ENCODE data around the gene ADAM20.
"Not testable (repeated sequence)": the region's sequence is repeated elsewhere in the genome, so short reads cannot be mapped to it uniquely, and the experiment has no call there.

Gene ADAM20

DNA sequence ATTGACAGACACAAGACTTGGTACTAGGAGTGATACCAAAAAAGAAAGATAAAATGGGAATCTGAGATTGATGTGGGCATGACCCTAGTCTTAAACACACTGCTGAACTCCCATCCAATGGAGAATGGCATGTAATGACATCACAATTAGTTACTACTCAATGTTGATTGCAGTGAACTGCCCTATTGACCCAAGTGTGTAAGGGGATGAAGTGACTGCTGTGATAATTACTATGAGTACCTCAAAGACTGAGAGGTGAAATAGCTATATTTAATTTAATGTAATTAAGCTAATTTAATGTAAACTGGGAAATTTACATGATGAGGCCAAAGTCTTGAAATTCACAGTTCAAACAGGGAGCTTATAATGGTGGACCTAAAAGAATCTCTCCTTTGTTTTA lies at the start of gene ADAM20:
TSS of gene ADAM20 (minus strand) at position 101 of the 400 bp plus-strand sequence. CDS start 10,247 bp downstream, outside the sequence.
- no peak for DNase-seq (ENCODE audit: low read depth)

DNA sequence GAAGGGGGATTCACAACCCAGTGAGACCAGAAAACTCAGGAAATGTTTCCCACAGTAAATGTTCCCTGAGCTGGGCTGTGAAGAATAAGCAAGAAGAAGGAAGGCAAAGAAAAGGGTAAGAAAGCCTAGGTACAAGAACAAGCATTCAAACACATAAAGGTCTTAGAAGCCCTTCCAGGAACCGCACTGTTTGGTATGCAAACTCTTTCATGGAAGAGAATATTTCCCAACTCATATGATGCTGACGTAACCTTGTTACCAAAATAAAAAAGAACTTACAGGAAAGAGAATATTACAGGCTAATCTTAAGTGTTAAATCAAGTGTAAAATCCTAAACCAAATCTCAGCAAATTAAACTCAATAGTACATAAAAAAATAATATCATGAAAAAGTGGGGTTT lies 42.1 kb upstream of the ADAM20 start:
- DNase-seq (ENCODE audit: low read depth) = no peak

DNA sequence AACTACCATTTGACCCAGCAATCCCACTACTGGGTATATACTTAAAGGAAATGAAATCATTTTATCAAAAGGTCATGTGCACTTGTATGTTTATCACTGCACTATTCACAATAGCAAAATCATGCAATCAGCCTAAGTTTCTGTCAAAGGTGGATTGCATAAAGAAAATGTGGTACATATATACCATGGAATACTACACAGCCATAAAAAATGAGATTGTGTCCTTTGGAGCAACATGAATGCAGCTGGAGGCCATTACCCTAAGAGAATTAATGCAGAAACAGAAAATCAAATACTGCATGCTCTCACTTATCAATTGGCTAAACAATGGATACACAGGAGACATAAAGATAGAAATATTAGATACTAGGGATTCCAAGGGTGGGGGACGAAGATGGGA lies 38.2 kb upstream of the ADAM20 start:
- no peak for DNase-seq (ENCODE audit: low read depth)

DNA sequence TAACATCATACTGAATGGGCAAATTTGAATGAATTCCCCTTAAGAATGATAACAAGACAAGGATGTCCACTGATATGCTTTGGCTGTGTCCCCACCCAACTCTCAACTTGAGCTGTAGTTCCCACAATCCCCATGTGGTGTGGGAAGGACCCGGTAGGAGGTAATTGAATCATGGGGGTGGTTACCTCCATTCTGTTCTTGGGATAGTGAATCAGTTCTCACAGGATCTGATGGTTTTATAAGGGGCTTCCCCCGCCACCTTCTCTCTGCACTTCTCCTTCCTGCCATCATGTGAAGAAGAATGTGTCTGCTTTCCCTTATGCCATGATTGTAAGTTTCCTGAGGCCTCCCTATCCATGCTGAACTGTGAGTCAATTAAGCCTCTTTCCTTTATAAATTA lies 36.3 kb upstream of the ADAM20 start:
- DNase-seq (ENCODE audit: low read depth) = no peak

DNA sequence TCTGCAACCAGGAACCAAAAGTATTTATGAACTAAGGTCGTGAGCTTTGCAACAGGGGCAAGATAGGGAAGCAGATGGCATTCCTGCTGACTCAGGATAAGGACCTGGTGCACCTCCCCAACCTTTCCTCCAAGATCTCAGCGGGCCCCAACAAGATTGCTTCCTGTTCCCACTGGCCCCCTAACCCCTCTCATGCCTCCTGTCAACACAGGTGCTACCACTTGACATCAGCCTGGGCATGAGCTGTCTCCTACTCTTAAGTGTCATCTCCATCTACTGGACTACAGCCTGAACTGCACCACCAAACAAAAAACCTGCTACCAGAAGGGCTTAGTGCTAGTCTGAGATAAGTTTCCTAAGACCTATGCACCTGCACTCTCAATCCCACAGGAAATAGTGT lies 33.0 kb upstream of the ADAM20 start:
- no peak for DNase-seq (ENCODE audit: low read depth)

DNA sequence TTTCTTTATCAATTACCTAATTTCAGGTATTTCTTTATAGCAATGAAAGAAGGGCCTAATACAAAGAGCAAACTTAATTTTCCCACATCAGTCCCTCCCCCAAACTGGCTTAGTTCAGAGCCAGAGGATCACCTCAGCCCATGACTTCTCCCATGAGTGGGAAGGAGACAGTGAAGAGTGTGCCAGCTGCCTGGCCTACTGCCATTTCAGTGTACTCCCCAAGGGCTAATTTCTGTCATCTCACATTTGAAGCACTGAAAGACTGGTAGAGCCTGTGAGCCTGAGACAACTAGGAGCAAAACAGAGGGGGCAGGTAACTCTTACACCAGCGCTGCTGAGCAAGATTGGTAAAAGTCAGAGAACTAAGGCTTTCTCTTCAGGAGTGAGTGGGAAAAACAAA lies 29.1 kb upstream of the ADAM20 start:
- no peak for DNase-seq (ENCODE audit: low read depth)

DNA sequence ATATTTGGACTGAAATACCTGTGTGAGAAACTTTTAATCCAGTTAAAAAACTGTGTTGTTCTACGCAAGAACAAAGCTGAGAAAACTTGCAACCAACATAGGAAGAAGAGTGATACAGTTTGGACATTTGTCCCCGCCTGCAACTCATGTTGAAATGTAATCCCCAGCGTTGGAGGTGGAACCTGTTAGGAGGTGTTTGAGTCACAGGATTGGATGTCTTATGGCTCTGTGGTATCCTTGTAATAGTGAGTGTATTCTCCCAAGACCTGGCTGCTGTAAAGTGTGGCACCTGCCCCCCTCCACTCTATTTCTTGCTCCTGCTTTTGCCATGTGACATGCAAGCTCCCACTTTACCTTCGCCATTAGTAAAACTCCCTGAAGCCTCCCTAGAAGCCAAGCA lies 28.6 kb upstream of the ADAM20 start:
- no peak for DNase-seq (ENCODE audit: low read depth)

DNA sequence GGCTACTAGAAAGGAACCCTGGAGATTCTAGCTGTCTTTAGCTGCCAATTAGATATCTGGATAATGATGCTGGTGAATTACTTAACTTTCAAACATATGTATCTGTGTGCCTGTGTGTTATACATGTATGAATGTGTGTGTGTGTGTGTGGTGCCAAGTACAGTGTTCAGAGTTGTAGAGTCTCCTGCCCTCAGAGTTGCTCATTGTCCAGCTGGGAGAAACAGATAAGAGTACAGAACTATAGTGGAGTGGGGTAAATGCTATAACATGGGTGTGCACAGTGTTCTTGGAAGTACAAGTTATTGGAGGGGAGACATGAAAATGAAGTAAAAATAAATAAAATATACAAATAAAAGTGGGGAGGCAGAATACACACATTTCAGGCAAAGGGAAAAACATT lies 23.6 kb upstream of the ADAM20 start:
- no peak for DNase-seq (ENCODE audit: low read depth)

DNA sequence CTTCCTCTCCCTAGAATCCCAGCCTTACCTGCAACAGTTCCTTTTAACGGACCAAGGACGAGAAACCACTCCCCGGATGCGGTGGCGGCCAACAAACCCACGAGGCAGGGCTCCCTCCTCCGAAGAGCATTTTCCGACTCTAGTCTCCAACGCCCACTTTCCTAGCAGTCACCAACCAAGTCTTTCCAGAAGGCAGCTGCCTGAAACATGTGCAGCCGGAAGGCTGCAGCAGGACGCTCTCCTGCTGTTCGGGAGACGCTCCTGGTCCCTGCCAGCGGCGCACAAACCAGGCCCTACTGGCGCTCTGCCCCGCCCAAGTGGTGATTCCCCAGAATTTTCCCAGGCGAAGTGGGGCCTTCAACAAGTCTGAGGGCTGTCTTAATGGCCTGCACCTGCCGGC lies 21.1 kb upstream of the ADAM20 start:
- DNase-seq (ENCODE audit: low read depth) = no peak

DNA sequence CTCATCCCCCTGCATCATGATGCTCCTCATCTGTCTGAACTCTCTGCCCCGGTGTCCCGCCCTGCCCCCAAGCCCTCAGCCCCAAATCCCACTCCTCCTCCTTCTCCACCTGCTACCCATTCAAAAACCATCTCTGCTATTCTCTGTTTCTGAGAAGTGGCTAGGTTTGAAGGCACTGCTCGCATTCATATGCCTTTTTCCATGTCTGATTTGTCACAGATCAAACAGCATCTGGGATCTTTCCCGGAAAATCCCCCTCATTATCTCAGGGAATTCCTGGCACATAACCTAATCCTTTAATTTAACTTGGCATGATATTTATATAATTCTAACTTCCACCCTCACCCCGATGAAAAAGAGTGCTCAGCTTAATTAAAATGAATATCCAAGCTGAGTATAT lies 3.3 kb upstream of the ADAM20 start:
- DNase-seq (ENCODE audit: low read depth) = no peak

DNA sequence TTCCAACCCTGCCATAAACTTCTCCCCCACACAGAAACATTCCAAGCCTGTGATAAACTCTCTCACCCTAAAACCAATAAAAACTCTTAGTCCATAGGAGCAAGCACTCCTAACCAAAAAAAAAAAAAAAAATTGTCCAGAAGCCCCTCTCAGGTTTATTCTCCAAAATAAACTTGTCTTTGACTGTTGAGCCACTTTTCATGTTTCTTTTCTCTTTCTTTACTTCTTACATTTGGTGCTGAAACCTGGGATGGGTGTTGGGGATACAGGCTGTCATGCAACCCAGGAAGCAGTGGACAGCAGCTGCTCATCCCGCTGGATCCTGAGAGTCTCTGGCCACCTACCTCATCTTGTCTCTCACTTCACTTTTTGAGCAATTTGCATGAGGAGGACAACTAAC lies 2.0 kb upstream of the ADAM20 start:
- no peak for DNase-seq (ENCODE audit: low read depth)

DNA sequence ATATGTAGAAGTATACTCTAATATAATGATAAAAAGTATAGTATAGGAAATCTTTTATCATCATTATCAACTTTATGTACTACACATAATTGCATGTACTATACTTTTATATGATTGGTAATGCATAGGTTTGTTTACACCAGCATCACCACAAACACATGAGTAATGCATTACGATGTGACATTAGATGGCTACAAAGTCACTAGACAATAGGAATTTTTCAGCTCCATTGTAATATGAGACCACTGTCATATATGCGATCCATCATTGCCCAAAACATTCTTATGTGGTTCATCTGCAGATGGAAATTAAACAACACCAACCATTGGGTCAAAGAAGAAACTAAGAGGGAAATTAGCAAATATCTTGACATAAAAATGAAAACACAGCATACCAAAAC lies 4.4 kb downstream of the ADAM20 start:
- no peak for DNase-seq (ENCODE audit: low read depth)

DNA sequence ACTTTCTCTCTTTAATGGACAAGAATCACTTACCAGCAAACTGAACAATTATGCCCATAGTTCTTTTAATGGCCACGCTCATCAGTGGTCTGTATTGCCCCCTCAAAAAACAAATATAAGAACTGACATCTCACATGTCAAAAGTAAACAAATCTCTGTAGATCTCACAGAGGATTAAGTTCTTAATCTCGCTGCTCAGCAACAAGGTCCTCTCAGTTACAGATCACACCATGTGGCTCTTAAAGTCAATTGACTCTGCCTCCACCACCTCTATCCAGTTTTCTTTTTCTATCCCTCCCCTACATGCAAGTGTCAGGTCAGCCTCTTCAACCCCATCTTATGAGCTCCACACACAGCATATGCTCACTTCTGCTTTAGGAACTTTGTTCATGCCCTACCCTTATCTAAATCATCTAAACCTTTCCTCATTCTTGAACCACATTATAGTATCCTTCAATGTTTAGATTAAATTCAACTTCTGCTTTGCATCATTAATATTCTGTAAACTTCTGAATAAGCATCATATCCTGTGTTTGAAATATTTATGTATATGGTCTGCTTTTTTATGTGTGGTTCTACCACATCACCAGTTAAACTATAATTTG lies 7.2 kb downstream of the ADAM20 start:
- DNase-seq (ENCODE audit: low read depth) = no peak

DNA sequence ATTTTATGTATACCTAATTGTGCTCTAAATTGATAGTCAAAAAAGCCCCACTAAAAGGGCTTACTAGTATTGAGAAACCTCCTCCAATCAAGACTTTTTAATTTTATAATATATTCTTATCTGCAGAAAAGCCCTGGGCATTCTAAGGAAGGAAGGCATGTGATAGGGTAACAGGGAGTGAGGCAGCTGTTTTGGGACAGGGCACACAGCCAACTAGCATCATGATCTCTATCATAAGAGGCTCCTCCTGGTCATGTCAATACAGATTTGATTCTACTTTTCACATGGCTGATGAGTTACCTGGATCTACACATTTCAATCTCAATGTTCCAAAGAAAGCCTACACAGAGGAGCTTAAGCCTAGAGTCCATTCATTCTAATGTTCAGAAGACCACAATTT lies 9.1 kb downstream of the ADAM20 start:
- no peak for DNase-seq (ENCODE audit: low read depth)

DNA sequence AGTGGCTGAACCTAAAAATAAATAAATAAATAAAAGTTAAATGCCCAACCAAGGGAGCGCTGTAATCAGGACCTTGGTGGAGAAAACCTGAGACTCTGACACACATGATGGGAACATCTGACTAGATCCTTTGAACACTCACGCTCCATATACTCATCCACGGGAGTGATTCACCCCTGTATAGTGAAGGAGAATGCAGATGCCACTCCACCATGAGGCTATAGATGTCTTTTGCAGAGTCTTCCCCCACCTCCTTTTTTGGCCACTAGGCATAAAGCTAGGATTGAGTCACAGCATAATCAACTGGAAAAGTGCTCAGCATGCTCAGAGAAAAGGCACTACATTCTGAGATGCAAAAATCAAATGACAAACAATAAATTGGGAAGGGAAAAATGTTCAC lies 19.0 kb downstream of the ADAM20 start:
- DNase-seq (ENCODE audit: low read depth) = no peak

DNA sequence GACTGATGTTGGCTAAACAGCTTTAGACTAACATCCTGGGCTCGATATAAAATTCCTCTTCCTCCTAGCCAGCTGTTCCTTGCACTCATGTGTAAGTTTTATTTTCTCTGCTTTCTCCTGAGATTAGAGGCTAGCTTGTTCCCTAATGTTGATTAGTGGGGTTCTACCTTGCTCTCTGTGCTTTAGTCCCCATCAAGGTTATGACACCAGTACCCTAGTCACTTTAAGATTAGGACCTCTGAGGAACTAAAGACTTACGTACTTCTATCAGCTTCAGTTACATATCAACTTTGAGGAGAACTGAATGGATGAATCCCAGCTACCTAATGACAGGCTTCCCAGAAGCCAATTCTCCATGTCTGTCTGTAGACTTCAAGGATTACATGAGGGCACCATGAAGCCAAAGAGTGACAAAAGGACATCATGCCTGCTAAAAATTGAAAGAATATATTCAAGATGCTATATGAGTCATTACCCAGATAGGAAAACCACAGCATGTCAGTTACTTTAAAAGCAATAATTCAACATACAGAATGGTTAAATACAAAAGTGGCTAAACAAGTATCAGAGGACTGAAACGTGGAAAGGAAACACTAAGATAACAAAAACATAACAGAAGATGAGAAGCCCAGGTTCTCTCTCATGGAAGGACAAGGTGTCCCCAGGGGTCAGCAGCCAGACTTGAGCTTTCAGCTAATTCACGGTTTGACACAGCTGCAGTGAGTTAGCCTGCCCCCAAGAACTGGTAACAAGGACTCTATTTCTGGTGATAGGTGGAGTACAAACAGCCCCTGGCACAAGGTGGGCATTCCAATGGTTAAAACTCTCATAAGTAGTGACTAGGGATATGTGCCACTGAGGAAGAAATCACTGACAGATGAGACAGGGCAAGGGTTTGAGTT lies 20.4 kb downstream of the ADAM20 start:
- DNase-seq (ENCODE audit: low read depth) = no peak

DNA sequence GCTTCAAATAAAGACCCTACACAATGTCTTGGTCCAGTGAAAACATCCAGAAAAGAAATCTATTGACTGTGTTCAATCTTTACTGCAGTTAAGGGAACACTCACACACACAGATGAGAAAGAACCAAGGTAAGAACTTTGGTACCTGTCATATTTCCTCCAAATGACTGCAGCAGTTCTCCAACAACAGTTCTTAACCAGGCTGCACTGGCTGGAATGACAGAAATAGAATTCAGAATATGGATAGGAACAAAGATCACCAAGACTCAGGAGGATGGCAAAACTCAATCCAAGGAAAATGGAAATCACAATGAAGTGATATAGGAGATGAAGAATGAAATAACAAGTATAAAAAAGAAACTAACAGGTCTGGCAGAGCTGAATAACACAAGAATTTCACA lies 36.6 kb downstream of the ADAM20 start:
- no peak for DNase-seq (ENCODE audit: low read depth)

DNA sequence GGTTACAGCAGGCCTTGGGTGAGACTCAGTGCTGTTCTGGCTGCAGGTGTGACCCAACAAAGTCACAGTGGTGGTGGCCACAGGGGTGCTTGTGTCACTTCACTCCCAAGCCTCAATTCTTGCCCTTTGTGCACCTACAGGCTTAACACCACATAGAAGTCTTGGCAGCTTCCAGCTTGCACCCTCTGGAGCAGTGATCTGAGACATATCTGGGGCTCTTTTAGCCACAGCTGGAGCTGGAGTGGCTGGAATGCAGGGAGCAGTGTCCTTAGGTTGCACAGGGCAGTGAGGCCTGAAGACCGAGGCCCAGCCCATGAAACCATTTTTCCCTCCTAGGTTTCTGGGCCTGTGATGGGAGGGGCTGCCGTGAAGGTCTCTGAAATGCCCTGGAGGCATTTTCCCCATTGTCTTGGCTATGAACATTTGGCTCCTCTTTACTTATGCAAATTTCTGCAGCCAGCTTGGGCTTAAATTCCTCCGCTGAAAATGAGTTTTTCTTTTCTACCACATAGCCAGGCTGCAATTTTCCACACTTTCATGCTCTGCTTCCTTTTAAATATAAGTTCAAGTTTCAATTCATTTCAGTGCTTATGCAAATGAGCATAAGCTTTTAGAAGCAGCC lies 45.1 kb downstream of the ADAM20 start:
- no peak for DNase-seq (ENCODE audit: low read depth)

DNA sequence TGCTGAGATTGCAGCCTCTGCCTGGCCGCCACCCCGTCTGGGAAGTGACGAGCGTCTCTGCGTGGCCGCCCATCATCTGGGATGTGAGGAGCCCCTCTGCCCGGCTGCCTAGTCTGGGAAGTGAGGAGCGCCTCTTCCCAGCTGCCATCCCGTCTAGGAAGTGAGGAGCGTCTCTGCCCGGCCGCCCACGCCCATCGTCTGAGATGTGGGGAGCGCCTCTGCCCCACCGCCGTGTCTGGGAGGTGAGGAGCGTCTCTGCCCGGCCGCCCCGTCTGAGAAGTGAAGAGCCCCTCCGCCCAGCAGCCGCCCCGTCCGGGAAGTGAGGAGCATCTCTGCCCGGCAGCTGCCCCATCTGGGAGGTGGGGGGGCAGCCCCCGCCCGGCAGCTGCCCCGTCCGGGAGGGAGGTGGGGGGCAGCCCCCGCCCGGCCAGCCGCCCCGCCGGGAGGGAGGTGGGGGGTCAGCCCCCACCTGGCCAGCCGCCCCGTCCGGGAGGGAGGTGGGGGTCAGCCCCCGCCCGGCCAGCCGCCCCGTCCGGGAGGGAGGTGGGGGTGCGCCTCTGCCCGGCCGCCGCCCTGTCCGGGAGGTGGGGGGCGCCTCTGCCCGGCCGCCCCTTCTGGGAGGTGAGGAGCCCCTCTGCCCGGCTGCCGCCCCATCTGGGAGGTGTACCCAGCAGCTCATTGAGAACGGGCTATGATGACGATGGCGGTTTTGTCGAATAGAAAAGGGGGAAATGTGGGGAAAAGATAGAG lies 57.3 kb downstream of the ADAM20 start:
- not testable (repeated sequence) for DNase-seq (ENCODE audit: low read depth)

DNA sequence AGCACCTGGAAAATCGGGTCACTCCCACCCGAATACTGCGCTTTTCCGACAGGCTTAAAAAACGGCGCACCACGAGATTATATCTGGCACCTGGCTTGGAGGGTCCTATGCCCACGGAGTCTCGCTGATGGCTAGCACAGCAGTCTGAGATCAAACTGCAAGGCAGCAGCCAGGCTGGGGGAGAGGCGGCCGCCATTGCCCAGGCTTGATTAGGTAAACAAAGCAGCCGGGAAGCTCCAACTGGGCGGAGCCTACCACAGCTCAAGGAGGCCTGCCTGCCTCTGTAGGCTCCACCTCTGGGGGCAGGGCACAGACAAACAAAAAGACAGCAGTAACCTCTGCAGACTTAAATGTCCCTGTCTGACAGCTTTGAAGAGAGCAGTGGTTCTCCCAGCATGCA lies 59.3 kb downstream of the ADAM20 start:
- not testable (repeated sequence) for DNase-seq (ENCODE audit: low read depth)

DNA sequence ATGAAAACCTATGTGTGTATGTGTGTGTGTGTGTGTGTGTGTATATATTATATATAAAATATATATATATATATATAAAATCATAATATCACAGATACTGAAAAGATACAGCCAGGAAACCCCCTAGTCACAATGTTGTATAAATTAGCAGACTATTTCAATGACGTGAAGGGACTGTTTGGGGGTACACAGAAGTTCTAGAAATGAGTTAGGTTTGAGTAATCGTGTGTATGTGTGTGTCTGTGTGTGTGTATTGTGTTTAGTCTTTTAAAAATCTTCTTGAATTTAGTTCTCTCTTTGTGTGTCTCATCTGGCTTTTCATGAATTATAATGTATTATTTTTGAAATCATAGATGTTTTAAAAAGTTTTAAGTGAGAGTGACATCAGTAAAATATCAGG lies 61.0 kb downstream of the ADAM20 start:
- DNase-seq (ENCODE audit: low read depth) = no peak

Data from HS-27A (cell line).